ENCODE measurements around the gene CTBP2. TPM values are rescaled to one million over a fixed set of nuclear protein-coding genes. Genes with fewer than 3 reads are reported as not detected.

Gene CTBP2
- total RNA-seq, 4 donors from 2014 or later = 41.8 to 55.9 (median 47.1) TPM

DNA sequence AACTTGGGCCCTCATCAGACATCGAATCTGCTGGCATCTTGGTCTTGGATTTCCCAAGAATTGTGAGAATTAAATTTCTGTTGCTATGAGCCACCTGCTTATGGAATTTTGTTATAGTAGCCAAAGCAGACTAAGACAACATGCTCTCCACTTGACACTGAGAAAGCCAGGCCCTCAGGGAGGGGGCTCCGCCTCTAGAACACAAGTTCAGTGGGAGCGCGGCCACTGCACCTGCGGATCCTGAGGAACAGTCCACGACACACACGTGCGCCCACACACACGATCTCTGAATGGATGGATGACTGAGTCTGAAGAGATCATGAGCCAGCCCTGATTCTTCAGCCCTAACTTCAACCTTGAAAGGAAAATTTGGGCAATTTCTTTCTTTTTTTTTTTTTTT, 73.7 kb downstream of the CTBP2 start:
- Histone ChIP-seq H3K9me3 (no peaks in the 10 kb centered on the region), H3K27me3 (no peaks in the 10 kb centered on the region), H3K36me3 (peaks cover 0 to 27% (median 0%) of the 10 kb centered on the region in 3 donors), H3K4me3 (no peak overlapping the region), H3K4me1 (peaks cover 7 to 81% (median 23%) of the 10 kb centered on the region in 3 donors), H3K27ac (no peak overlapping the region)
- intact Hi-C loops (cut with DNase I) = no loop called here
- no peak for DNase-seq
- TF ChIP-seq, protein P1, sequence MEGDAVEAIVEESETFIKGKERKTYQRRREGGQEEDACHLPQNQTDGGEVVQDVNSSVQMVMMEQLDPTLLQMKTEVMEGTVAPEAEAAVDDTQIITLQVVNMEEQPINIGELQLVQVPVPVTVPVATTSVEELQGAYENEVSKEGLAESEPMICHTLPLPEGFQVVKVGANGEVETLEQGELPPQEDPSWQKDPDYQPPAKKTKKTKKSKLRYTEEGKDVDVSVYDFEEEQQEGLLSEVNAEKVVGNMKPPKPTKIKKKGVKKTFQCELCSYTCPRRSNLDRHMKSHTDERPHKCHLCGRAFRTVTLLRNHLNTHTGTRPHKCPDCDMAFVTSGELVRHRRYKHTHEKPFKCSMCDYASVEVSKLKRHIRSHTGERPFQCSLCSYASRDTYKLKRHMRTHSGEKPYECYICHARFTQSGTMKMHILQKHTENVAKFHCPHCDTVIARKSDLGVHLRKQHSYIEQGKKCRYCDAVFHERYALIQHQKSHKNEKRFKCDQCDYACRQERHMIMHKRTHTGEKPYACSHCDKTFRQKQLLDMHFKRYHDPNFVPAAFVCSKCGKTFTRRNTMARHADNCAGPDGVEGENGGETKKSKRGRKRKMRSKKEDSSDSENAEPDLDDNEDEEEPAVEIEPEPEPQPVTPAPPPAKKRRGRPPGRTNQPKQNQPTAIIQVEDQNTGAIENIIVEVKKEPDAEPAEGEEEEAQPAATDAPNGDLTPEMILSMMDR (IDR thresholded peaks at IDR 0.05) = no peak
- no peak for TF ChIP-seq POLR2A (IDR thresholded peaks at IDR 0.05)
- WGBS, 2 donors = 89 to 94% methylated on average over 7 of the region's 9 CpGs

DNA sequence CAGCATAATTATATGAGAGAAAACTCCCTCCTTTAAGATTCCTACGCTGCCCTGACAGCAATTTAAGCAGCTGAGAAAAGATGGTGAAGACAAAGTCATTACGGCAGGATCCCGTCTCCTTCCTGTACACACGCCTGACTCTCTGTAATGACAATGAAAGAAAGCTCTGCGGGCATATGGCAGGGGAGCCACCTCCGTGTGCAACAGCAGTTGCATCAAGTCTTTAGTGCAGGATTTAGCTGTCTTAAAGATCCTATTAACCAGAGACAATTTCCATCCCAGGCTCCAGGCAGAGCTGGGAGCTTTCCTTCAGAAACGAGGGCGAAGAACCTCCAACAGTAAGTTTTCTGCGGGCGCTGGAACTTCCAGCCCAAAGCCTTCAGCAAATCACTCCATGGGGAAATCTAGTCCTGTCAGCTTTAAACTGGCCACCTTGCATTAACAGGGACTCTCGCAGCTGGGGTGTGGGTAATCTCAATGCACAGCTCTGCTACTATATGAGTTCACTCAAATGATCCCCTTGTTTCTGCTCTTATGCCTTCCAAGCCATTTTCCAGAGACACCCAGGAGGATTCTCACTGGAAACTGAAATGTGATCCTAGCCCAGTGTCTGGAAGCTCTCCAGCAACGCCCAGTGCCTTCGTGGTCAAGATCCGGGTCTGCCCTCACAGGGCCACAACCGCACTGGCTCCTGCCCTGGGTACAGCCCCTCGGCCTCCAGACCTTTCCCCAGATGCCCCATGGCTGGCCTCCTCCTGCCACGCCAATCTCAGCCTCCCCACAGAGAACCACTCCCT, 74.9 kb downstream of the CTBP2 start:
- no peak for TF ChIP-seq POLR2A (IDR thresholded peaks at IDR 0.05)
- TF ChIP-seq, protein P1 (IDR thresholded peaks at IDR 0.05) = no peak
- Histone ChIP-seq H3K36me3 (peaks cover 0 to 30% (median 0%) of the 10 kb centered on the region in 3 donors), H3K9me3 (no peaks in the 10 kb centered on the region), H3K27ac (peak overlapping the region; percentile 55 to 78 (median 70)), H3K4me1 (peaks cover 7 to 71% (median 17%) of the 10 kb centered on the region in 3 donors), H3K4me3 (no peak overlapping the region), H3K27me3 (no peaks in the 10 kb centered on the region)
- DNase-seq = no peak
- intact Hi-C loops (cut with DNase I) = no loop called here
- 61 to 75% methylated on average over 13 to 16 of the region's 17 CpGs for WGBS, 2 donors

DNA sequence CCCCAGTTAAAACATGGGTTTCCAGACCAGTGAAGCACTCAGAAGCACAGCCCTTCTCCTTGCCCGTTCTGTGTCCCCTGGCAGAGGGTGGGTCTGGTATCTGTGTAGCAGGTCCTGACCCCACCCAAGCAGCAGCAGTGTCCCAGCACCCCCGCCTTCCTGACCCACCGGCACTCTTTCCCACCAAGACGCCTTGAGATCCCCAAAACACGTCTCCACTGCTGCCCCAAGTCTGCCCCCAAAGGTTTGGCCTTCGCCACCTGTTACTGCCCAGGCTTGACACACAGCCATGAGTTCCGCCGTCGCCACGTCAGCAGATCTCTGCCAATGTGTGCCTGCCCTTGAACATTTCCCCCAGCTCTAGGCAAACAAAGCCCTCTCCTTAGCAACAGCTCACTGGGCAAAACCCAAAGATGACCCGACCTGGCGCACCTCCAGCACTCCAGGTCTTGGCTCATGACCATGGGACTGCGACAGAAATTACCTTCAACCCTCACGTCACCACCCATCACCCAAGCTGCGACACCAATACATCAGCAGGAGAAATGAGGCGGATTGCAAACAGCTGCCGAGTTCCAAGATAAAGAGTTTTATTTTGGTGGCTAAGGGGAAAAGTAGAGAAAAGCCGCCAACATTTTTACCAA, 75.6 kb downstream of the CTBP2 start:
- DNase-seq = no peak

GRCh38 chr10:125084191-125084613, 76.2 kb downstream of the CTBP2 start:
- Histone ChIP-seq H3K4me3 (no peak overlapping the region), H3K27me3 (no peaks in the 10 kb centered on the region), H3K36me3 (peaks cover 0 to 38% (median 0%) of the 10 kb centered on the region in 3 donors), H3K27ac (peak overlapping the region; percentile 55 to 78 (median 70)), H3K9me3 (no peaks in the 10 kb centered on the region), H3K4me1 (peaks cover 7 to 62% (median 17%) of the 10 kb centered on the region in 3 donors)
- no peak for DNase-seq
- intact Hi-C loops (cut with DNase I) = no loop called here
- WGBS, 2 donors = 33 to 56% methylated on average over 3 to 8 of the region's 11 CpGs
- no peak for TF ChIP-seq POLR2A (IDR thresholded peaks at IDR 0.05)
- TF ChIP-seq, protein P1 (IDR thresholded peaks at IDR 0.05) = no peak

More for the DNA sequence above, 75.6 kb downstream of the CTBP2 start:
- Histone ChIP-seq H3K9me3 (no peaks in the 10 kb centered on the region), H3K4me3 (no peak overlapping the region), H3K27me3 (no peaks in the 10 kb centered on the region), H3K27ac (peak overlapping the region; percentile 55 to 78 (median 70)), H3K4me1 (peaks cover 7 to 67% (median 17%) of the 10 kb centered on the region in 3 donors), H3K36me3 (peaks cover 0 to 38% (median 0%) of the 10 kb centered on the region in 3 donors)
- intact Hi-C loops (cut with DNase I) = no loop called here
- 73 to 80% methylated on average over 12 to 14 of the region's 18 CpGs for WGBS, 2 donors
- TF ChIP-seq, protein P1 (IDR thresholded peaks at IDR 0.05) = no peak

- no peaks in the 10 kb centered on the region for H3K27me3 ChIP-seq
- H3K36me3 ChIP-seq = peaks cover 0 to 38% (median 0%) of the 10 kb centered on the region in 3 donors
- intact Hi-C loops (cut with DNase I) = no loop called here
- no peak overlapping the region for H3K4me3 ChIP-seq
- H3K9me3 ChIP-seq = no peaks in the 10 kb centered on the region
- TF ChIP-seq, protein P1 (IDR thresholded peaks at IDR 0.05) = no peak
- no peak for TF ChIP-seq POLR2A (IDR thresholded peaks at IDR 0.05)
- H3K27ac ChIP-seq = peak overlapping the region in 3 of 4 donors; percentile 31 to 78 (median 77)
- 77 to 82% methylated on average over 10 of the region's 10 CpGs for WGBS, 2 donors
- peaks cover 7 to 58% (median 17%) of the 10 kb centered on the region in 3 donors for H3K4me1 ChIP-seq
- DNase-seq = no peak
These were observed 76.8 kb downstream of the CTBP2 start for GRCh38 chr10:125083576-125083920.
